Left lung (tissue), 10 donors: ENCODE data around the gene VENTX. TPM values are rescaled to one million over a fixed set of nuclear protein-coding genes. Genes with fewer than 3 reads are reported as not detected.

Experiments
- ATAC-seq: fragments of 200-7000 bp; cut with Tn5 transposase; one replicate; pipeline ENCODE4 v1.9.1; 2020; ENCODE audit warnings: moderate library complexity
- DNase-seq, 4 donors: peaks; one replicate each; pipeline ENCODE4 v3.0.0-alpha.2; 2013 to 2020
- H3K27ac ChIP-seq, 2 donors: fragments of 200-600 bp; sonication (generic) in 1 of 2; one replicate each; pipeline versions ENCODE4 v1.5.0 to v1.8.0; 2020 to 2021
- H3K27me3 ChIP-seq, 2 donors: fragments of 200-600 bp; sonication (generic) in 1 of 2; one replicate each; pipeline versions ENCODE4 v1.5.0 to v1.8.0; 2020 to 2021
- H3K36me3 ChIP-seq, 2 donors: fragments of 200-600 bp; sonication (generic) in 1 of 2; one replicate each; pipeline versions ENCODE4 v1.5.0 to v1.8.0; 2020 to 2021
- H3K4me1 ChIP-seq, 2 donors: fragments of 200-600 bp; one replicate each; pipeline ENCODE4 v1.8.0; 2021
- H3K4me3 ChIP-seq, 2 donors: fragments of 200-600 bp; sonication (generic) in 1 of 2; one replicate each; pipeline versions ENCODE4 v1.5.0 to v1.8.0; 2020 to 2021; ENCODE audit warnings: mild to moderate bottlenecking in 1 of 2
- H3K9me3 ChIP-seq, 2 donors: fragments of 200-600 bp; sonication (generic) in 1 of 2; one replicate each; pipeline versions ENCODE4 v1.5.0 to v1.8.0; 2020 to 2021
- intact Hi-C, 2 donors: fragments of 100-400 bp; cut with DNase I; formaldehyde crosslinking; loops; one replicate each; pipeline versions ENCODE4 v1.11.2 to v1.14.2; 2022
- polyA plus RNA-seq, 6 donors: library from polyadenylated mRNA; unstranded; fragments of 120-200 nt; gene quantifications; one replicate each; pipeline ENCODE4 v1.2.1, GENCODE V29; 2013; ENCODE audit not compliant: insufficient read length in 6 of 6
- total RNA-seq, 2 donors: library from RNA; stranded (reverse); fragmentation: NEBNext Ultra II Directional; extraction: Animal tissue kit (Norgen Biotek cat#: 25700); gene quantifications; one replicate each; pipeline ENCODE4 v1.2.1, GENCODE V29; 2021
- TF ChIP-seq, protein P1 (sequence below), 2 donors: fragments of 200-600 bp; sonication (generic) in 1 of 2; IDR thresholded peaks; one replicate each; pipeline versions ENCODE4 v1.5.0 to v1.8.0; 2021; ENCODE audit warnings: antibody characterized with exemption in 2 of 2
- donor health status: DM: no; HTN: yes; CAD: no.
- donor health status: DM: no; HTN: no; CAD: no.

VENTX gene
- total and polyA plus RNA-seq, 8 donors: 0.14 to 4.1 (median 0.25) TPM

GRCh38 chr10:133204226-133205015, 33.2 kb upstream of the VENTX start:
- Histone ChIP-seq H3K36me3 (no peaks in the 10 kb centered on the region), H3K4me3 (no peak overlapping the region), H3K27me3 (peaks cover 0 to 15% of the 10 kb centered on the region in 2 donors), H3K4me1 (no peaks in the 10 kb centered on the region), H3K9me3 (no peaks in the 10 kb centered on the region), H3K27ac (no peak overlapping the region)
- DNase-seq: peak in 1 of 4 donors; percentile 73
- no peak for ATAC-seq
- intact Hi-C loops: no loop called here
- TF ChIP-seq, protein P1, sequence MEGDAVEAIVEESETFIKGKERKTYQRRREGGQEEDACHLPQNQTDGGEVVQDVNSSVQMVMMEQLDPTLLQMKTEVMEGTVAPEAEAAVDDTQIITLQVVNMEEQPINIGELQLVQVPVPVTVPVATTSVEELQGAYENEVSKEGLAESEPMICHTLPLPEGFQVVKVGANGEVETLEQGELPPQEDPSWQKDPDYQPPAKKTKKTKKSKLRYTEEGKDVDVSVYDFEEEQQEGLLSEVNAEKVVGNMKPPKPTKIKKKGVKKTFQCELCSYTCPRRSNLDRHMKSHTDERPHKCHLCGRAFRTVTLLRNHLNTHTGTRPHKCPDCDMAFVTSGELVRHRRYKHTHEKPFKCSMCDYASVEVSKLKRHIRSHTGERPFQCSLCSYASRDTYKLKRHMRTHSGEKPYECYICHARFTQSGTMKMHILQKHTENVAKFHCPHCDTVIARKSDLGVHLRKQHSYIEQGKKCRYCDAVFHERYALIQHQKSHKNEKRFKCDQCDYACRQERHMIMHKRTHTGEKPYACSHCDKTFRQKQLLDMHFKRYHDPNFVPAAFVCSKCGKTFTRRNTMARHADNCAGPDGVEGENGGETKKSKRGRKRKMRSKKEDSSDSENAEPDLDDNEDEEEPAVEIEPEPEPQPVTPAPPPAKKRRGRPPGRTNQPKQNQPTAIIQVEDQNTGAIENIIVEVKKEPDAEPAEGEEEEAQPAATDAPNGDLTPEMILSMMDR (IDR thresholded peaks at IDR 0.05): no peak

DNA sequence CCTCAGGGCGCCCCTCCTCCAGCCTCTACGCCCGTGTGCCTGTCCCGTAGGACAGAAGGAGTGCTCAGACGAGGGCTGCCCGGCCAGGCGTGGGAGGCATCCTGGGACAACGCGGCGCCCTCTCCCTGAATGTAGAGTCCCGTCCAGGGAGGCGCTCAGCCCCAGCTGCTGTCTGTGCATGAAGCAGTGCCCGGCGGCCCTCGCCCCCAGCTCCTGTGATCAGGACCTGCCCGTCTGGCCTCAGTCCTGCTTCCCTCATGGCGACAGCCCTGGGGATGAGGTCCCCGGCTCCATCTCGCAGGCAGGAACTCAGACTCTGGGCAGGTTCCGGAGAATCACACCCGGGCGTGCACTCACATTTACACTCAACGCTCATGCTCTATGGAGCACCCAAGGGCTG, 32.5 kb upstream of the VENTX start:
- no peak overlapping the region for H3K27ac ChIP-seq
- H3K27me3 ChIP-seq: peaks cover 0 to 8% of the 10 kb centered on the region in 2 donors
- H3K36me3 ChIP-seq: no peaks in the 10 kb centered on the region
- no peaks in the 10 kb centered on the region for H3K4me1 ChIP-seq
- intact Hi-C loops: no loop called here
- ATAC-seq: no peak
- H3K9me3 ChIP-seq: no peaks in the 10 kb centered on the region
- no peak overlapping the region for H3K4me3 ChIP-seq
- peak in 1 of 4 donors; percentile 71 for DNase-seq
- TF ChIP-seq, protein P1 (IDR thresholded peaks at IDR 0.05): no peak

DNA sequence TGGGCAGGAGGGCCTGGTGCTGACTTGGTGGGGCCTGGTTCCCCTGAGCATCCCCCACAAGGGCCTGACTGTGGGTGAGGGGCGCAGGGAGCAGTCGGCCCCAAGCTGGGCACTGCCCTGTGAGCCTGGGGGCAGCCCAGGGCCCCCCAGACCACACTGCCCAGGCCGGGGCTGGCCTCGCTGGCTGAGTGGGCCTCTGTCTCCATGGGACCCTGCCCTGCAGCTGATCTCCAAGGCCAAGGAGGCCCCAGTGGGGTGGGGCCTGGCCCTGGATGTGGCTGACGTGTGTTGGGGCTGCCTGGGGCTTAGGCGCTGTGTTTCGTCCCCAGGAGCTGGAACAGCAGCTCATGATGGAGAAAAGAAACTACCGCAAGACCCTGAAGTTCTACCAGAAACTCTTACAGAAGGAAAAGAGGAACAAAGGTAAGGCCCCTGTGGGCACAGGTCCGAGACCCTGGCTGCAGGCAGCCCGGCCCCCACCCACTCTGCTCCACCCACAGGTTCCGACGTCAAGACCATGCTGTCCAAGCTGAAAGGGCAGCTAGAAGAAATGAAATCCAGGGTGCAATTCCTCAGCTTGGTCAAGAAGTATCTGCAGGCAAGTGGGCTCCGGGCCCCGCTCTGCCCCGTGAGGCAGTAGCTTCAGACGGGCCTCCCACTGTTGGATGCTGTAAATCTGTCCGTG, 31.2 kb upstream of the VENTX start:
- intact Hi-C loops: no loop called here
- Histone ChIP-seq H3K27me3 (no peaks in the 10 kb centered on the region), H3K36me3 (no peaks in the 10 kb centered on the region), H3K27ac (no peak overlapping the region), H3K9me3 (no peaks in the 10 kb centered on the region), H3K4me3 (no peak overlapping the region), H3K4me1 (no peaks in the 10 kb centered on the region)
- peak in 1 of 4 donors; percentile 69 for DNase-seq
- ATAC-seq: no peak
- TF ChIP-seq, protein P1 (IDR thresholded peaks at IDR 0.05): no peak

GRCh38 chr10:133207041-133207600, 30.5 kb upstream of the VENTX start:
- Histone ChIP-seq H3K4me3 (no peak overlapping the region), H3K36me3 (no peaks in the 10 kb centered on the region), H3K27ac (no peak overlapping the region), H3K4me1 (no peaks in the 10 kb centered on the region), H3K27me3 (no peaks in the 10 kb centered on the region), H3K9me3 (no peaks in the 10 kb centered on the region)
- intact Hi-C loops: no loop called here
- peak in 1 of 4 donors; percentile 78 for DNase-seq
- TF ChIP-seq, protein P1 (IDR thresholded peaks at IDR 0.05): no peak
- ATAC-seq: no peak

DNA sequence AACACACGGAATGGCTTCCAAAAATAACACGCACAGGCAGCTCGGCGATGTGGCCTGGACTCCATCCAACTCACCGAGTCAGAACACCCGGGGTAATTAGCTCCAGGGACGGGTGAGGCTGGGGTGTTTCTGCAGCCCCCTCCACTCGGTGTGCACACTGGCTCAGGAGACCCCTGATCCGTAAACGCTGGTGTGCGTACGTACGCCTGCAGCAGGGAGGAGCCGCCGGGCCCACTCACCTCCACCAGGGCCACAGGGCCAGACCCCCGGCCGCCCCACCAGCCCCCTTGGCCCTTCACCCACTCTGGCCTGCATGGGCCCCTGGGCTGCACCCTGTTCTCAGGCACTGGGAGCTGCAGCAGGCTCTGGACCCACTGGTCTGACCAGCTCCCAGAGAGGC, 30.0 kb upstream of the VENTX start:
- peaks cover 0 to 4% of the 10 kb centered on the region in 2 donors for H3K27me3 ChIP-seq
- H3K4me3 ChIP-seq: no peak overlapping the region
- DNase-seq (peak in 1 of 4 donors; percentile 68), ATAC-seq (no peak)
- intact Hi-C loops: no loop called here
- H3K4me1 ChIP-seq: no peaks in the 10 kb centered on the region
- H3K27ac ChIP-seq: no peak overlapping the region
- TF ChIP-seq, protein P1 (IDR thresholded peaks at IDR 0.05): no peak
- H3K36me3 ChIP-seq: no peaks in the 10 kb centered on the region
- H3K9me3 ChIP-seq: no peaks in the 10 kb centered on the region
